ENCODE results near the gene REM2.
"Not testable (repeated sequence)": the region's sequence is repeated elsewhere in the genome, so short reads cannot be mapped to it uniquely, and the experiment has no call there.

Gene REM2

GRCh38 chr14:22910916-22911315 is 27.9 kb downstream of the REM2 start:
- POLR2A ChIA-PET = interaction anchor here (0.6 kb wide), 1 partner anchor 16 kb away, joined by 4 read pairs; no protein-coding TSS in a partner anchor
- CTCF ChIA-PET = interaction anchor here (1.0 to 1.7 kb wide), 6 partner anchors 9 to 25 kb away, joined by 3 to 6 read pairs (median 3); partner anchors contain the start of gene PRMT5
- DNase-seq (ENCODE audit: extremely low spot score) = no peak
- TF ChIP-seq, protein P1, sequence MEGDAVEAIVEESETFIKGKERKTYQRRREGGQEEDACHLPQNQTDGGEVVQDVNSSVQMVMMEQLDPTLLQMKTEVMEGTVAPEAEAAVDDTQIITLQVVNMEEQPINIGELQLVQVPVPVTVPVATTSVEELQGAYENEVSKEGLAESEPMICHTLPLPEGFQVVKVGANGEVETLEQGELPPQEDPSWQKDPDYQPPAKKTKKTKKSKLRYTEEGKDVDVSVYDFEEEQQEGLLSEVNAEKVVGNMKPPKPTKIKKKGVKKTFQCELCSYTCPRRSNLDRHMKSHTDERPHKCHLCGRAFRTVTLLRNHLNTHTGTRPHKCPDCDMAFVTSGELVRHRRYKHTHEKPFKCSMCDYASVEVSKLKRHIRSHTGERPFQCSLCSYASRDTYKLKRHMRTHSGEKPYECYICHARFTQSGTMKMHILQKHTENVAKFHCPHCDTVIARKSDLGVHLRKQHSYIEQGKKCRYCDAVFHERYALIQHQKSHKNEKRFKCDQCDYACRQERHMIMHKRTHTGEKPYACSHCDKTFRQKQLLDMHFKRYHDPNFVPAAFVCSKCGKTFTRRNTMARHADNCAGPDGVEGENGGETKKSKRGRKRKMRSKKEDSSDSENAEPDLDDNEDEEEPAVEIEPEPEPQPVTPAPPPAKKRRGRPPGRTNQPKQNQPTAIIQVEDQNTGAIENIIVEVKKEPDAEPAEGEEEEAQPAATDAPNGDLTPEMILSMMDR (IDR thresholded peaks at IDR 0.05; ENCODE audit: control extremely low read depth, extremely low read depth, low read depth, missing control alignments) = no peak

GRCh38 chr14:22914836-22915235 is 31.8 kb downstream of the REM2 start:
- not testable (repeated sequence) for DNase-seq (ENCODE audit: extremely low spot score)
- CTCF ChIA-PET = interaction anchor here (1.0 to 9.3 kb wide), 3 partner anchors 9 to 15 kb away, joined by 3 to 68 read pairs (median 63); partner anchors contain the start of gene PRMT5
- POLR2A ChIA-PET = interaction anchor here (0.7 to 2.0 kb wide), 2 partner anchors 29 to 1226 kb away, joined by 4 to 6 read pairs; partner anchors contain the start of gene EMC9

- TF ChIP-seq, protein P1 (IDR thresholded peaks at IDR 0.05; ENCODE audit: control extremely low read depth, extremely low read depth, low read depth, missing control alignments) = no peak
- ChIA-PET CTCF (interaction anchor here (0.7 to 9.3 kb wide), 8 partner anchors 10 to 179 kb away, joined by 3 to 68 read pairs (median 4); partner anchors contain the start of genes C14orf119, LRP10 and PRMT5), POLR2A (interaction anchor here (0.5 to 2.0 kb wide), 8 partner anchors 14 to 366 kb away, joined by 3 to 10 read pairs (median 5); no protein-coding TSS in a partner anchor)
- DNase-seq (ENCODE audit: extremely low spot score) = no peak
Measured at GRCh38 chr14:22915886-22916521, 33.0 kb downstream of the REM2 start.

- ChIA-PET CTCF (interaction anchor here (1.0 to 9.3 kb wide), 11 partner anchors 11 to 351 kb away, joined by 3 to 68 read pairs (median 7); partner anchors contain the start of genes LRP10 and PRMT5), POLR2A (interaction anchor here (0.6 to 3.8 kb wide), 5 partner anchors 10 to 1222 kb away, joined by 3 to 22 read pairs (median 3); partner anchors contain the start of genes EMC9 and PRMT5)
- TF ChIP-seq, protein P1 (IDR thresholded peaks at IDR 0.05; ENCODE audit: control extremely low read depth, extremely low read depth, low read depth, missing control alignments) = no peak
- DNase-seq (ENCODE audit: extremely low spot score) = peak; percentile 94
Measured at GRCh38 chr14:22918804-22919600, 36.0 kb downstream of the REM2 start, which contains the start of gene RBM23. Gene RBM23 (minus strand): TSS chr14:22919149.

DNA sequence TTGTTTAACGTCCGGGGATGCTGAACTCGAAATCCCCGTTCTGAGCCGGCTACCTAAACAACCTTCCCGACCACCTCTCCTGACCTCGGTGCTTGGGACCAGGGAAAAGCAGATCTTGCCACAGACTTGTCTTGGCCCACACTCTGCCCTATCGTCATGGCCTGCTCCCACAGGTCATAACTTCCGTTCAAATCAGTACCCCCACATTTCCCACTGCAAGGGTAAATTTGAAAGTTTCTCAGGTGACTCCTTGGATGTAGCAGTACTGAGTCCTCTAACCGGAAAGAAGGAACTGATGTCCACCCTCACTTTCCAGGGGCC is 36.5 kb downstream of the REM2 start:
- DNase-seq (ENCODE audit: extremely low spot score) = no peak
- CTCF ChIA-PET = interaction anchor here (1.2 to 9.3 kb wide), 10 partner anchors 8 to 349 kb away, joined by 3 to 68 read pairs (median 7); partner anchors contain the start of gene PRMT5
- POLR2A ChIA-PET = interaction anchor here (3.8 kb wide), 1 partner anchor 10 kb away, joined by 22 read pairs; the partner anchor contains the start of gene PRMT5
- TF ChIP-seq, protein P1 (IDR thresholded peaks at IDR 0.05; ENCODE audit: control extremely low read depth, extremely low read depth, low read depth, missing control alignments) = no peak

GRCh38 chr14:22920697-22921096 is 37.7 kb downstream of the REM2 start:
- ChIA-PET CTCF (interaction anchor here (1.2 to 9.3 kb wide), 8 partner anchors 9 to 350 kb away, joined by 3 to 68 read pairs (median 7); partner anchors contain the start of gene PRMT5), POLR2A (interaction anchor here (3.8 kb wide), 1 partner anchor 9 kb away, joined by 22 read pairs; the partner anchor contains the start of gene PRMT5)
- no peak for DNase-seq (ENCODE audit: extremely low spot score)
- TF ChIP-seq, protein P1 (IDR thresholded peaks at IDR 0.05; ENCODE audit: control extremely low read depth, extremely low read depth, low read depth, missing control alignments) = no peak
